Chondrocyte (in vitro differentiated cells): Measurements from ENCODE around the gene SSBP4. TPM values are rescaled to one million over a fixed set of nuclear protein-coding genes. Genes with fewer than 3 reads are reported as not detected.

Experiments used
- DNase-seq: peaks from one replicate; pipeline ENCODE4 v3.0.0; 2021; ENCODE audit warnings: mixed read lengths, low spot score
- H3K27ac Mint-ChIP-seq: one replicate; pipeline ENCODE4 v1.8.0; 2021; ENCODE audit warnings: mild to moderate bottlenecking, moderate library complexity, mixed read lengths; ENCODE audit not compliant: unreplicated experiment
- H3K27me3 Mint-ChIP-seq: 2 replicates; pipeline ENCODE4 v1.8.0; 2021; ENCODE audit warnings: low read depth, mixed read lengths
- H3K36me3 Mint-ChIP-seq: 2 replicates; pipeline ENCODE4 v1.8.0; 2021; ENCODE audit warnings: low read depth, mixed read lengths
- H3K4me1 Mint-ChIP-seq: 2 replicates; pipeline ENCODE4 v1.8.0; 2021; ENCODE audit warnings: low read depth, mild to moderate bottlenecking, mixed read lengths
- H3K4me3 Mint-ChIP-seq: one replicate; pipeline ENCODE4 v1.8.0; 2021; ENCODE audit warnings: mild to moderate bottlenecking, moderate library complexity, mixed read lengths; ENCODE audit not compliant: unreplicated experiment
- H3K9me3 Mint-ChIP-seq: 2 replicates; pipeline ENCODE4 v1.8.0; 2021; ENCODE audit warnings: low read depth, mixed read lengths
- CTCF ChIP-seq: fragments of 200-600 bp; sonication (generic); IDR thresholded peaks from 2 replicates; pipeline ENCODE4 v1.5.0; 2021; ENCODE audit warnings: antibody characterized with exemption, mild to moderate bottlenecking, moderate library complexity
- total RNA-seq: library from RNA; stranded (reverse); gene quantifications from 3 replicates; pipeline ENCODE4 v1.2.1, GENCODE V29; 2021

The SSBP4 gene
- total RNA-seq, 1 donor from 2014 or later: 56.3 TPM

DNA sequence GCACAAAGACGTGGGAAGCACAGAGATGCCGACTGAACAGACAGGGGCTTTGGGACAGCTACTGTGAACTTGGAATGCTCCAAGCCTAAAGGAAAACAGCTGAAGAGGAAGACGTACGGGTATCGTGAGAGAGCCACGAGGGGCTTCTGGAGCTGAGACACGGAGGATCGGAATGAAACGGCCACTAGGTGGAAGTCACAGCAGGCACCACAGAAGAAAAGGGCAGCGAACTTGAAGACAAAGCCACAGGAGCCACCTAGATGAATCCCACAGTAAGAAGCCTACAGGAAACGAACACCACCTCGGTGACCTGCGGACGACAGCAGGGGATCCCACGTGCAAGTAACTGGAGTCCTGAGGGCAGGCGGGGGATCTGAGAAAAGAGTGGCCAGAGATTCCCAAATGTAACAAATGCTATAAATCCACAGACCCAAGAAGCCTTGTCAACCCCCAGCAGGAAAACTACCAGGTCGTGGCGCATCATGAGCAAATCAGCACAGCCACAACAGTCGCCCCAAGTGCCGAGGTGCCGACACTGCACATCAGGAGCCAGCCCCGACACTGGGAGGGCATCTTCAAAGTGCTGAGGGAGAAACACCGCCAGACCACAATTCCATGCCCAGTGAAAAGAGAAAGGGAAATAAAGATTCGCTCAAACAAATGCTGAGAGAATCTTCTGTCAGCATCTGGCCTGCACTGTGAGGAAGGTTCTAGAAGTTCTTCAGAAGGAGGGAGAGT, 58.0 kb downstream of the SSBP4 start:
- no peaks in the 10 kb centered on the region for H3K9me3 Mint-ChIP-seq
- DNase-seq: no peak
- no peaks in the 10 kb centered on the region for H3K36me3 Mint-ChIP-seq
- no peaks in the 10 kb centered on the region for H3K27me3 Mint-ChIP-seq
- H3K4me1 Mint-ChIP-seq: peaks cover 57% of the 10 kb centered on the region
- TF ChIP-seq CTCF: peak; percentile 48
- no peak overlapping the region for H3K4me3 Mint-ChIP-seq
- peak overlapping the region; percentile 22 for H3K27ac Mint-ChIP-seq

- no peak for DNase-seq
- Mint-ChIP-seq H3K27ac (peak overlapping the region; percentile 41), H3K9me3 (no peaks in the 10 kb centered on the region)
Observed at GRCh38 chr19:18477974-18478373, 58.8 kb downstream of the SSBP4 start.

GRCh38 chr19:18478545-18479311, 59.5 kb downstream of the SSBP4 start:
- H3K27me3 Mint-ChIP-seq: no peaks in the 10 kb centered on the region
- no peak for DNase-seq
- H3K9me3 Mint-ChIP-seq: no peaks in the 10 kb centered on the region
- peak overlapping the region; percentile 94 for H3K27ac Mint-ChIP-seq
- H3K36me3 Mint-ChIP-seq: no peaks in the 10 kb centered on the region
- H3K4me3 Mint-ChIP-seq: no peak overlapping the region
- no peak for TF ChIP-seq CTCF
- peaks cover 58% of the 10 kb centered on the region for H3K4me1 Mint-ChIP-seq

More at GRCh38 chr19:18477974-18478373, 58.8 kb downstream of the SSBP4 start:
- Mint-ChIP-seq H3K4me3 (no peak overlapping the region), H3K27me3 (no peaks in the 10 kb centered on the region), H3K36me3 (no peaks in the 10 kb centered on the region), H3K4me1 (peaks cover 58% of the 10 kb centered on the region)
- TF ChIP-seq CTCF: no peak

- Mint-ChIP-seq H3K9me3 (no peaks in the 10 kb centered on the region), H3K4me3 (no peak overlapping the region), H3K27me3 (no peaks in the 10 kb centered on the region), H3K36me3 (no peaks in the 10 kb centered on the region), H3K27ac (peak overlapping the region; percentile 94), H3K4me1 (peaks cover 58% of the 10 kb centered on the region)
- no peak for TF ChIP-seq CTCF
- no peak for DNase-seq
Observed at GRCh38 chr19:18480006-18480691, 61.0 kb downstream of the SSBP4 start.
